GM18907 (cell line): ENCODE results near the gene HDAC4.

Experiments
- ATAC-seq: cut with Tn5 transposase; IDR thresholded peaks from one replicate; pipeline ENCODE4 v1.9.1; 2021; ENCODE audit warnings: mild to moderate bottlenecking, moderate library complexity; ENCODE audit not compliant: unreplicated experiment

The HDAC4 gene

GRCh38 chr2:239136762-239137161, 264.1 kb downstream of the HDAC4 start:
- ATAC-seq = no peak

DNA sequence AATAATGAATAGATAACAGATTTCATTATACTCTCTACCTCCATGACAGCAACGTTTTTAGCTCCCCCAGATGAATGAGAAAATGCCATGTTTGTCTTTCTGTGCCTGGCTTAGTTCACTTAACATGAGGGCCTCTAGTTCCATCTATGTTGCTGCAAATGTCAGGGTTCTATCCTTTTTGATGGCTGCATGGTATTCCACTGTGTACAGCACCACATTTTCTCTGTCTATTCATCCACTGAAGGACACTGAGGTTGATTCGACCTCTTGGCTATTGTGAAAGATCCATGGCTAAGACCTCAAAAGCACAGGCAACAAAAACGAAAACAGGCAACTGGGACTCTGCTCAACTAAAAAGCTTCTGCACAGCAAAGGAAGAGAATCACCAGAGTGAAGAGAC, 264.6 kb downstream of the HDAC4 start:
- no peak for ATAC-seq

- no peak for ATAC-seq
Observed at GRCh38 chr2:239135531-239135930, 265.3 kb downstream of the HDAC4 start.

DNA sequence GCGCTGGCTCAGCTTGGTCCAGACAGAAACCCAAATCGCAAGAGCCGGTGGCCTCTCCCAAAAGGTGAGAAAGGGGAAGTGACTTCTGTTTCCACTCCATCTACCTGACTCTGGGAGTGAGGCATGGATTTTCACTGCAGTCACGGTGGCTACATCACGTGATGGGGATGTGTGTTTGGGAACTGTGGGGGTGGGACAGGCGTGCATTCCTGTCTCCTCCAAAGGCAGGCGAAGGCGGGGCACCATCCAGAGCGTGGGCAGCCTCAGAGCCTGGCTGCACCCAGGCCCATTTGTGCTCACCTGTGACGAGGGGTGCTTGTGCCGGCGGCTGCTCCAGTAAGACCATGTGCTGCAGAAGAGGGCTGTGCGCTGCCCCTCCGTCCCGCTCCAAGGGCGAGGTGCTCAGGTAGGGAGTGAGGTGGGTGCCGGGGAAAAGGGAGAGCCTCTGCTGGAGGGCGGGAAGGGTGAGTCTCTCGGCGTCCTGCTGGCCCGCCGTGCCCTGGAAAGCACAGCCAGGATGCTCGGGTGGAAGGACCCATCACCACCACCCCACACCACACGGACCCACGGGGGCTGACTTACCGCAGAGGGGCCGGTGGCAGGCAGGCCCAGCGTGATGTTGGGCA, 266.8 kb downstream of the HDAC4 start:
- no peak for ATAC-seq

GRCh38 chr2:239132786-239133185, 268.0 kb downstream of the HDAC4 start:
- no peak for ATAC-seq

DNA sequence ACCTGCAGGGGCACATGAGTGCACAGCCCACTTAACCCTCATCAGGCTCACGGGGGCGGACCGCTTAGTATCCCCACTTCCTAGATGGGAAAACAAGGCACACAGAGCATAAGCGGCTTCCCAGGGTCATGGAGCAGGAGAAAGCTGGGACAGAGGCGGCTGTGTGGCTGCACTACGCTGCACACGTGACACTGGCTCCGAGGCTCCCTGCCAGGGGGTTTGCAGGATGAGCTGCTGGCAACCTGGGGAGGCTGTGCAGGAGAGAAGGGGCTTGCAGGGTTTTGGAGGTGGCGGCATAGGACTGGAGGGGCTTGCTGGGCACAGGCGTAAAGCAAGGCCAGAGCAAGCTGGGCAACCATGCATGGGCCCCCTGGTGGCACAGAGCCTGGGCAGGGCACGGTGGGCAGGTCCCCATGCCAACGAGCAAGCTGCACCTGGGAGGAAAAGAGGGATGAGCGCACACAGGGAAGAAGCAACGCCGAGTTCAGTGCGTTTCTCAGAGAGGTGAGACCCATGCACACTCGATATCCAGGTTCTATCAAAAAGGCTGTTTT, 268.6 kb downstream of the HDAC4 start:
- no peak for ATAC-seq

DNA sequence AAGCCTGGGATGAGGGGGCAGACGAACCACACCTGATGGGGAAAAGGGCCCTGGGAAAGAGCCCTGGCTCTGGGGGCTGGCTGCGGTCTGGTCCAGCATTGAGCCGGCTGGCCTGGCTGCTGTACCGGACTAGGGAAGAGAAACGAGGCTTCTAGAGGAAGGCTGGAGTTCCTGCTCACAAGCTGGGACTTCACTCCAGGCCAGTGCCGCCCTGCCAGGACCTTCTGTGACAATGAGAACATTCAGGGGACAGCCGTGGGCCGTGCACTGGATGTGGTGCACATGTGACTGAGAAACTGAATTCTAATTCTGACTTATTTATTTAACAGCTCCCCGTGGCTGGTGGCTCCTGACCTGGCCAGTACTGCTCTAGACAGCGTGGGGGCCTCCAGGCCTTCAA, 269.3 kb downstream of the HDAC4 start:
- no peak for ATAC-seq

DNA sequence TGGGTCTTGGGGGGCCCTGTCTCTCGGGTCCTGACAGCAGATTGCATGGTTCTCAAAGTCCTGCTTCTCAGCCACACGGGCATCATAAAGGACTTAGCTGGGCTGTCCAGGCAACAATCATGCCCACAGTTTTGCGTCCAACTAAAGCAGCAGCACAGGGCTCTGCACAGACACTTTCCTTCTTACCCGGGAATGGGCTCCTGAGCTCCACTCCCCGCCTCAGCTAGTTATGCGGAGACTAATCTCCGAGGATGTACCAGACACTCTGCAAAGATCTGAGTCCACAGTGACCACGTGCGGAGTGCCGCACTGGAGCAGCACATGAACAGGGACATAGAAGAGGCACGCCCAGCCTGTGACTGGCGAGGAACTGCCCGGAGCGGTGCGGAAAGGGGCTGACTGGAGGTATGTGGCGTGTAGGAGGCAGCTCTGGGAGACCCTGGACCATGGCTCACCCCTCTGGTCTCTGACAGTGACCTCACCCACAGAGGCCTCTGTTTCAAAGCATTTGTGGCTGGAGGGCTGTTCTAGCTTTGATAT, 270.0 kb downstream of the HDAC4 start:
- ATAC-seq = no peak

- ATAC-seq = no peak
Observed at GRCh38 chr2:239130041-239130440, 270.8 kb downstream of the HDAC4 start.

- ATAC-seq = no peak
Observed at GRCh38 chr2:239129147-239129920, 271.5 kb downstream of the HDAC4 start.

- no peak for ATAC-seq
Observed at GRCh38 chr2:239128706-239129105, 272.1 kb downstream of the HDAC4 start.

DNA sequence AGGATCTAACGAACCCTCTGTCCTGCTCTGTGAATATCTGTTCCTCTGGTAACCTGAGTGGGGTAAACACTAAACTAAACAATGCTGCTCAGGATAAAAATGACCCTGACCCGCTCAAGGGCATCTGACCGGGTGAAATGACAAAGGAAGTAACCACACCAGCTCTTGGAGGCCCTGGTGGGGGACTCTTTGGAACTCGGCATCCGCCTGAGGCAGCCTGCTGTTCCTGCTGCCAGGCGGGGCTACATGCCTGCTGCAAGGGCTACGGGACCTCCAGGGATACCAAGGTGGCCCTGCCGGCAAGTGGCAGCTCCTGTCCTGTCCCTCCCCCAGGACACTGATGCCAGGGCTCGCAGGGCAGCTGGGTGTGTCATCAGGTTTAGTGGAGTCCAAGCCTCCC, 273.3 kb downstream of the HDAC4 start:
- ATAC-seq = no peak

- ATAC-seq = no peak
Observed at GRCh38 chr2:239125726-239126675, 274.8 kb downstream of the HDAC4 start.

DNA sequence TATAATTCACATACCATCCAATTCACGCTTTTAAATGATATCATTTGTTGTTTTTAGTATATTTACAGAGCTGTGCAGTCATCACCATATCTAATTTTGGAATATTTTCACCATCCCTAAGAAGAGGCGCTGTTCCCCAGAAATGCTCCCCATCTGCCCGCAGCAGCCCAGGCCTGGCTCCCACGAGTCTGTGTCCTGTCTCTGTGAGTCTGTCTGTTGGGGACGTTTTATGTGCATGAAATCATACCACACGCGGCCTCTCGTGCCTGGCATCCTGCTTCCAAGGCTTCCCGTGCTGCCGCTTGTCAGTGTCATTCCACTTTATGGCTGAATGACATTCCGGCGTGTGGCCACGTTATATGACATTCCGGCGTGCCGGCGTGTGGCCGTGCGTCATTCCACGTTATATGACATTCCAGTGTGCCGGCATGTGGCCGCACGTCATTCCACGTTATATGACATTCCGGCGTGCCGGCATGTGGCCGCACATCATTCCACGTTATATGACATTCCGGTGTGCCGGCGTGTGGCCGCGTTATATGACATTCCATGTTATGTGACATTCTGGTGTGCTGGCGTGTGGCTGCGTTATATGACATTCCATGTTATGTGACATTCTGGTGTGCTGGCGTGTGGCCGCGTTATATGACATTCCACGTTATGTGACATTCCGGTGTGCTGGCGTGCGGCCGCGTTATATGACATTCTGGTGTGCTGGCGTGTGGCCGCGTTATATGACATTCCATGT, 276.5 kb downstream of the HDAC4 start:
- no peak for ATAC-seq

GRCh38 chr2:239122421-239123110, 278.3 kb downstream of the HDAC4 start:
- no peak for ATAC-seq

- ATAC-seq = no peak
Observed at GRCh38 chr2:239121600-239122012, 279.2 kb downstream of the HDAC4 start.

DNA sequence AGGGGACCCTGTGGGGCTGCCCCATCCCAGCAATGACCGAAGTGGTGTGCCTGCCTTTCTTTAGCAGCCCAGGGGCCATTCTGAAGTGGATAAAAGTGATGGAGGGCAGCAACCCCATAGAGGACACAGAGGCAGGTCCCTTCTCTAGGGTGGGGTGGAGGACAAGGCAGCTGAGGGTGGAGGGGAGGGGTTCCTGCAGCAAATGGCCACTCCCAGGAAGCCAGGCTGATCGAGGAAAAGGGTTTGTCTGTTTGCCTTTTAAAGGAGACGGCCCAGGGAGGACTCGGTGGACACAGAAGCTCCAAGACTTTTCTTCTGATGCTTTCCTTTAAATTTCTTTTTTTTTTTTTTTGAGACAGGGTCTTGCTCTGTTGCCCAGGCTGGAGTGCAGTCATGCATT, 280.2 kb downstream of the HDAC4 start:
- no peak for ATAC-seq

DNA sequence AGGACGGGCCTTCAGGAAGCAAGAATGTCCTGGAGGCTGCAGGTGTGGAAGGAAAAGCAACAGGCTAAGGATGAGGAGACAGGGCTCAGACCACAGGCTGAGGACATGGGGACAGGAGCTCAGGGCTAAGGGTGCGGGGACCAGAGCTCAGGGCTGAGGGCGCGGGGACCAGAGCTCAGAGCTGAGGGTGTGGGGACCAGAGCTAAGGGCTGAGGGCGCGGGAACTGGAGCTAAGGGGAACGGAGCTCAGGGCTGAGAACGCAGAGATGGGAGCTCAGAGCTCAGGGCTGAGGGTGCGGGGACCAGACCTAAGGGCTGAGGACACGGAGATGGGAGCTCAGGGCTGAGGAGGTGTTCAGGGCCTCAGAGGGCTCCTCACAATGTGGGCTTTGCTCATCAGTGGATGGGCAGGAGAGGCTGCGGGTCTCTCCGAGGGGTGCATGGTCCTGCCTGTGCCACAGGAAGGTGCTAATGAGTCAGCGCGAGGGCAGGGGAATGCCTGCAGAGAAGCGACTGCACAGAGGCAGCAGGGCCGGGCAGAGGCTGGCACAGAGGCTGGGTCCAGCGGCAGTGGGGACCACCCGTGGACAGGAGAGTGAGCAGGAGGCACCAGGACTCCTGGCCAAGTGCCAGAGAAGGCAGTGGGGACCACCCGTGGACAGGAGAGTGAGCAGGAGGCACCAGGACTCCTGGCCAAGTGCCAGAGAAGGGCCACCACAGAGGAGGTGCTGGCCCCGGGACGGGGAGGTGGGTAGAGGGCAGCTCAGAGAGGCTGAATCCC, 281.3 kb downstream of the HDAC4 start:
- ATAC-seq = no peak

GRCh38 chr2:239118675-239119211, 282.1 kb downstream of the HDAC4 start:
- ATAC-seq = no peak
